22Rv1 (cell line): ENCODE data around the gene TMTC1.

ENCODE experiments used
- ZFX ChIP-seq: fragments of 450-650 bp; IDR thresholded peaks from 2 replicates; pipeline ENCODE4 v1.6.1; 2017; ENCODE audit warnings: antibody characterized with exemption, borderline replicate concordance
- TF ChIP-seq, protein P1 (sequence below): fragments of 450-650 bp; IDR thresholded peaks from 2 replicates; pipeline ENCODE4 v1.5.1; 2017; ENCODE audit warnings: mild to moderate bottlenecking

DNA sequence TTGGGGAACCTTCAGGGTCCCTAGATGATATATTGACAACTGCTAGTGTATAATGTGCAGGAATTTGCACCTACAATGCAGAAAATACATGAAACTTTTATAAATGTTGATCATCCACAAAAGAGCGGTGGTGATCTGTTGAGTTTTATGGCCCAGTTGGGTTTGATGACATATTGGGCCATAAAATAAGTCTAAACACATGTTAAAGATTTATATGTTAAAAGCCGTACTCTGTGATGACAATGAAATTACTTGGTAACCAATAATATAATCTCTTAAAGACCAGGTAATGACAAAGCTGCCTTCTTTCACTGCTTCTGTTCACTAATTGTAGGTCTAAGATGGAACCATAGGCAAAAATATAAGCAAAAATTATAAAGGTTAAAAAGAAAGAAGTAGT lies 61.6 kb downstream of the TMTC1 start:
- TF ChIP-seq, protein P1, sequence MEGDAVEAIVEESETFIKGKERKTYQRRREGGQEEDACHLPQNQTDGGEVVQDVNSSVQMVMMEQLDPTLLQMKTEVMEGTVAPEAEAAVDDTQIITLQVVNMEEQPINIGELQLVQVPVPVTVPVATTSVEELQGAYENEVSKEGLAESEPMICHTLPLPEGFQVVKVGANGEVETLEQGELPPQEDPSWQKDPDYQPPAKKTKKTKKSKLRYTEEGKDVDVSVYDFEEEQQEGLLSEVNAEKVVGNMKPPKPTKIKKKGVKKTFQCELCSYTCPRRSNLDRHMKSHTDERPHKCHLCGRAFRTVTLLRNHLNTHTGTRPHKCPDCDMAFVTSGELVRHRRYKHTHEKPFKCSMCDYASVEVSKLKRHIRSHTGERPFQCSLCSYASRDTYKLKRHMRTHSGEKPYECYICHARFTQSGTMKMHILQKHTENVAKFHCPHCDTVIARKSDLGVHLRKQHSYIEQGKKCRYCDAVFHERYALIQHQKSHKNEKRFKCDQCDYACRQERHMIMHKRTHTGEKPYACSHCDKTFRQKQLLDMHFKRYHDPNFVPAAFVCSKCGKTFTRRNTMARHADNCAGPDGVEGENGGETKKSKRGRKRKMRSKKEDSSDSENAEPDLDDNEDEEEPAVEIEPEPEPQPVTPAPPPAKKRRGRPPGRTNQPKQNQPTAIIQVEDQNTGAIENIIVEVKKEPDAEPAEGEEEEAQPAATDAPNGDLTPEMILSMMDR = no peak
- TF ChIP-seq ZFX = no peak
